WI38 (cell line): ENCODE measurements around the gene PLCB2.

ENCODE experiments used
- H3K4me3 ChIP-seq: 2 replicates; pipeline ENCODE4 v1.5.1; 2011; ENCODE audit warnings: low read depth, mild to moderate bottlenecking, control low read depth, low read length
- TF ChIP-seq, protein P1 (sequence below): IDR thresholded peaks from 2 replicates; pipeline ENCODE4 v1.5.1; 2012; ENCODE audit warnings: low read depth, mild to moderate bottlenecking, control low read depth, low read length

The PLCB2 gene

DNA sequence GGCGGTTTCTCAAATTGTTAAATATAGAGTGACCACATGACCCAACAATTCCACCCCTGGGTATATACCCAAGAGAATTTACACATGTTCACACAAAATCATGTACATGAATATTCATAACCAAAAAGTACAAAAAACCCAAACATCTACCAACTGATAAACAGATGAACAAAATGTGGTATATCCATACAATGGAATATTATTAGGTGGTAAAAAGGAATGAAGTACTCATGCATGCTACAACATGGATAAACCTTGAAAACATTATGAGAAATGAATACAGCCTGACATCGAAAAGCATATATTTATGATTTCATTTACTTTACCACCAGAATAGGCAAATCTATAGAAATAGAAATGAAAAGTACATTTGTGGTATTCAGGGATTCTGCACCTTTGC, 7.4 kb downstream of the PLCB2 start:
- H3K4me3 ChIP-seq, result no peak overlapping the region
- TF ChIP-seq, protein P1, sequence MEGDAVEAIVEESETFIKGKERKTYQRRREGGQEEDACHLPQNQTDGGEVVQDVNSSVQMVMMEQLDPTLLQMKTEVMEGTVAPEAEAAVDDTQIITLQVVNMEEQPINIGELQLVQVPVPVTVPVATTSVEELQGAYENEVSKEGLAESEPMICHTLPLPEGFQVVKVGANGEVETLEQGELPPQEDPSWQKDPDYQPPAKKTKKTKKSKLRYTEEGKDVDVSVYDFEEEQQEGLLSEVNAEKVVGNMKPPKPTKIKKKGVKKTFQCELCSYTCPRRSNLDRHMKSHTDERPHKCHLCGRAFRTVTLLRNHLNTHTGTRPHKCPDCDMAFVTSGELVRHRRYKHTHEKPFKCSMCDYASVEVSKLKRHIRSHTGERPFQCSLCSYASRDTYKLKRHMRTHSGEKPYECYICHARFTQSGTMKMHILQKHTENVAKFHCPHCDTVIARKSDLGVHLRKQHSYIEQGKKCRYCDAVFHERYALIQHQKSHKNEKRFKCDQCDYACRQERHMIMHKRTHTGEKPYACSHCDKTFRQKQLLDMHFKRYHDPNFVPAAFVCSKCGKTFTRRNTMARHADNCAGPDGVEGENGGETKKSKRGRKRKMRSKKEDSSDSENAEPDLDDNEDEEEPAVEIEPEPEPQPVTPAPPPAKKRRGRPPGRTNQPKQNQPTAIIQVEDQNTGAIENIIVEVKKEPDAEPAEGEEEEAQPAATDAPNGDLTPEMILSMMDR, result no peak

DNA sequence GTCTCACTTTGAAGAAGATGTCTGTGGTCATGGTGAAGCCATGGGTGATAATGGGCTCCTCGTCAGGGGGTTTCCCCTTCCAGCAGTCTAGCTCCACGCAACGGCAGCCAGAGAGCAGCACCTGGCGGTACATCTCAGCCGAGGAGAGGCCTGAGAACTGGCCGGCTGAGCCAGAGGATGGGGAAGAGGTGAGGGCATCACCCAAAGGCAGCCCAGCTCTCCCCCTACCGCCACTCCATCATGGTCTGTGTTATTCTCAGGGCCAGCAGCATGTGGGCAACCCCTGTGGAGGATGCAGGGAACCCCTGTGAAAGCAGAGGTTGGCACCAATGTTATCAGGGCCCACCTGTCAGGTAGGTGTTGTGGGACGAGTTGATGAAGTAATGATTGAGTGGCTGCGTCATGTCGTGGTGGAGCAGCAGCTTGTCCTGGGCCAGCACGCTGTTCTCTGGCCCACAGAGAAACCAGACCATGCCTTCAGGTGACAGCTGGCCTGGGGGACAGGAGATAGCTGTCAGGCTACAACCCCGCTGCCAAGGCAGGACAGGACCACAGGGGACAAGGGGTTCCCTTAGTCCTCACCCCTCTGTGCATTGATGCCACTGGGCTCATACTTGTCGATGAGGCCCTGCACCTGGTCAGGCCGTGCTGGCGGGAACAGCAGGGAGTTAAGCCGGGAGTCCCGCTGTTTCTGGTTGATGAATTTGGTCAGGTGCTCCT, 9.4 kb downstream of the PLCB2 start:
- H3K4me3 ChIP-seq, result no peak overlapping the region
- TF ChIP-seq, protein P1, result no peak

DNA sequence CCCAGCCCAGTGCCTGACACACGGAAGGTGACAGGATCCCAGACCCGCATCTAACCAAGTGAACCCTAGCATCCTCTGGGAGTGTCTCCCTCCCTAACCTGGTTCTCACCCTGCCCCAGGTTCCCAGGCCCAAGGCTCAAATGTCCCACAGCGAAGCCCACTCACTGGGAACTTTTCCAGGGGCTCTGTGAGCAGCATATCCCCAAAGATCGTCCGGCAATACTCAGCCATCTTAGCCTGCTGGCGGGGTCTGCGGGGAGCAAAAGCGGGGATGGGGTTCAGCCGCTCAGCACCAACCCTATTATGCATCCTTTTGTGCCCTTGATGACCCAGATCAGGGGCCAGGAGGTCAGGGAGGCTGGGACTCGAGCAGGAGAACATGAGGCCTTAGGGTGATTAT, 10.4 kb downstream of the PLCB2 start:
- TF ChIP-seq, protein P1, result no peak
- H3K4me3 ChIP-seq, result no peak overlapping the region

DNA sequence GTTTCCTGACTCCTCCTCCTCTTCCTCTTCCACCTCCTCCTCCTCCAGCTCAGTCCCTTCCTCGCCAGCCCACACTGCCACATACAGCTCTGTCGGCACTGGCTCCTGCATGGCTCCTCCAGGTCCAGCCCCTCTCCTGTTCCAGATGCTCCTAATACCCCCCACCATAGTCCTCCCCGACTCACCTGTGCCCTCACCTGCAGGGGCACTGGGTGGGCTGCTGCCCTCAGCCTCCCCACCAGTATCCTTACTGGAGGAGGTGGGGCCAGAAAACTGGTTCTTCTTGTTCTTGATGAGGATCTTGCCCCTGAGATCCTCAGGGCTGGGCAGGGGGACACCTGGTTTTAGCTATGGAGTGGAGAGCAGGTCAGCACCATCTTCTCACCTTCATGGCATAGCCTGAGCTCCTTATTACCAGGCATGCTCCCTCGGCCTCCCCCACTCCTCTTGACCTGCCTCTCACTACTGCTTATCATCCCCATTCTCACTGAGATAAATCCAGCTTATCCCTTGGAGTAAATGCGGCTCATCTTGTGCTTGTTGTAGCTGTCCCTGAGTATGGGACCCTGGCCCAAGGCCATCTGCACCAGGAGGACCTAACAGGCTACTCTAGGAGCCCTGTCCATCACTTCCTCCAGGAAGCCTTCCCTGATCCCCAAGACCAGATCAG, 11.0 kb downstream of the PLCB2 start:
- H3K4me3 ChIP-seq, result no peak overlapping the region
- TF ChIP-seq, protein P1, result no peak

DNA sequence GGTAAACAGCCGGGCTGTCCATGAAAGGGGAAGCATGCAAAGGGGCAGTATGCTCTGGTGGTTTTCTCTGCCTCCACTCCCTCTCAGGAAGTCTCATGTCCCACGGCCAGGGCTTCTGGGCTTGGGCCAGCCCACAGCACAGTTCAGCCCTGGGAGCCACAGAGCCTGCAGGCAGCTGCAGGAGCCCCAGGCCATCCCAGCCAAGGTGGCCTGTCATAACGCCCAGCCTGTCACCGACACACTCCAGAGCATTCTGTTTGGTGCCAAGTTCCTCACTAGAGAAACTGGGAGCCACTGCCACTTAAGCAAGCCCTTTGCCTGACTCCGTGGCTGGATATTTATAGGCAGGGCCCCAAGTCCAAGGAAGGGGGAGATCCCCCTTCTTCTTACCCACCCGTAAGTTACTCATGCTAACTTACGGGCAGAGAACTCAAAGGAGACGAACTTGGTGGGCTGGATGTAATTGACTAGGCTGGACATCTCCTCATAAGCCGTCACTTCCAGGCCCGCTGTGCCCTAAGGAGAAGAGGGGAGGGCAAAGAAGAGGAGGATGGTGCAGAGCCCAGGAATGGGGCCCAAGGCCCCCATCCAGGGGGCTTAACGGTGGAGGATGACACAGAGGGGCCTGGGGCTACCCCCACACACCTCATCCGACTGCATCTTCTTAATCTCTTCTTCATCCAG, 11.7 kb downstream of the PLCB2 start:
- TF ChIP-seq, protein P1, result no peak
- no peak overlapping the region for H3K4me3 ChIP-seq

DNA sequence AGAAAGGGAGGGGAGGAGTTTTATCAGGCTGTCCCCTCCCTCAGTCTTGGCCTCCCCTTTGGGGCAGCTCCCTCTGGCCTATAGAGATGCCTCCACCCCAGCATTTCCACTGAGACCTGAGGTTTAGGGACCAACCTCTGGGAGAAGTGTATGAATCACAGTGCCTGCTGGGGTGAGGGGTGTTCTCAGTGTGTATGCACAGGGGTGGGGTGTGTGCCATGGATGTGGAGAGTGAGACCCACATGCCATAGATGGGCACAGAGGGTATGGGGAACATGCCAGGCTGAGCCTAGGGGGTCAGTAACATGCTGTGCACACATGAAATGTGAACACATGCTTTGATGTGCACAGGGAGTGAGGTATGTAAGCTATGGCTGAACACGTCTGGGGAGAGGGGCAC, 12.4 kb downstream of the PLCB2 start:
- H3K4me3 ChIP-seq, result no peak overlapping the region
- TF ChIP-seq, protein P1, result no peak
